GM10266 (cell line): ENCODE measurements around the gene CASK.

Experiments
- DNase-seq: peaks from one replicate; pipeline ENCODE4 v3.0.0; 2012; ENCODE audit errors: extremely low spot score
- TF ChIP-seq, protein P1 (sequence below): IDR thresholded peaks from 2 replicates; pipeline ENCODE4 v1.5.1; 2012; ENCODE audit warnings: mild to moderate bottlenecking, low read depth; ENCODE audit not compliant: control insufficient read depth, insufficient read depth; ENCODE audit errors: missing control alignments

The CASK gene

DNA sequence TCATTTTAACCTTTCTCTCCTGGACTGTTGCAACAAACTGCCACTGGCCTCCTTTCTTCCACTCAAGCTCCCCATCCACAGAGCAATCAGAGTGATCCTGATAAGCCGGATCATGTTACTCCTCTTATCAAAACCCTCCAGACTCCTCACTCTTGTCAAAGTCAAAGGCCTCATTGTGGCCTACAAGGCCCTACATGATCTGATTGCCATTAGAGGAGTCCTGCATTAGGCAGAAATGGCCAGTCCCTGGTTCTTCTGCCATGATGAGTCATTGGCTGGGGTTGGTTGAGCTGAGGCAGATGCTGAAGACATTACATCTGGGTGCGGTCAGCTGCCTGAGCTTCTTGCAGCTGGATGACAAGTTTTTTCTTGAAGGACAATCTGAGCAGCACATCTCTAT lies 32.7 kb upstream of the CASK start:
- no peak for DNase-seq
- TF ChIP-seq, protein P1, sequence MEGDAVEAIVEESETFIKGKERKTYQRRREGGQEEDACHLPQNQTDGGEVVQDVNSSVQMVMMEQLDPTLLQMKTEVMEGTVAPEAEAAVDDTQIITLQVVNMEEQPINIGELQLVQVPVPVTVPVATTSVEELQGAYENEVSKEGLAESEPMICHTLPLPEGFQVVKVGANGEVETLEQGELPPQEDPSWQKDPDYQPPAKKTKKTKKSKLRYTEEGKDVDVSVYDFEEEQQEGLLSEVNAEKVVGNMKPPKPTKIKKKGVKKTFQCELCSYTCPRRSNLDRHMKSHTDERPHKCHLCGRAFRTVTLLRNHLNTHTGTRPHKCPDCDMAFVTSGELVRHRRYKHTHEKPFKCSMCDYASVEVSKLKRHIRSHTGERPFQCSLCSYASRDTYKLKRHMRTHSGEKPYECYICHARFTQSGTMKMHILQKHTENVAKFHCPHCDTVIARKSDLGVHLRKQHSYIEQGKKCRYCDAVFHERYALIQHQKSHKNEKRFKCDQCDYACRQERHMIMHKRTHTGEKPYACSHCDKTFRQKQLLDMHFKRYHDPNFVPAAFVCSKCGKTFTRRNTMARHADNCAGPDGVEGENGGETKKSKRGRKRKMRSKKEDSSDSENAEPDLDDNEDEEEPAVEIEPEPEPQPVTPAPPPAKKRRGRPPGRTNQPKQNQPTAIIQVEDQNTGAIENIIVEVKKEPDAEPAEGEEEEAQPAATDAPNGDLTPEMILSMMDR: no peak

DNA sequence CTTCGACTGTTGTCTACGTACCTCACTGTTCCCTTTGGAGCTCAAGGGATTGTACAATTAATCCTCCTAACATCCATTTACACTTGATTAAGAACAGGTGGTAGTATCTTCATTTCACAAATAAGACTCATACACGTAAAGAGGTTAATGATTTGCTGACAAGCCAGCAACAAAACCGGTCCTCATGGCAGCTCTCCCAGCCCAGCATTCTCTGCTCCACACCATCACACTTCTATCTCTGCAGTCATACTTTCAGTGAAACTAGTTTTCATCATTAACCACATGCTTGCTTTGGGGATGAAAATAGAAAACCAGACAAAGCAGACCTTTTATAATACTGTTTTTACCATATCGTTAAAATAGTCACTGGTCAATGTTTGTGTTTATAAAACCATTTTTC lies 28.7 kb upstream of the CASK start:
- TF ChIP-seq, protein P1: no peak
- DNase-seq: no peak

DNA sequence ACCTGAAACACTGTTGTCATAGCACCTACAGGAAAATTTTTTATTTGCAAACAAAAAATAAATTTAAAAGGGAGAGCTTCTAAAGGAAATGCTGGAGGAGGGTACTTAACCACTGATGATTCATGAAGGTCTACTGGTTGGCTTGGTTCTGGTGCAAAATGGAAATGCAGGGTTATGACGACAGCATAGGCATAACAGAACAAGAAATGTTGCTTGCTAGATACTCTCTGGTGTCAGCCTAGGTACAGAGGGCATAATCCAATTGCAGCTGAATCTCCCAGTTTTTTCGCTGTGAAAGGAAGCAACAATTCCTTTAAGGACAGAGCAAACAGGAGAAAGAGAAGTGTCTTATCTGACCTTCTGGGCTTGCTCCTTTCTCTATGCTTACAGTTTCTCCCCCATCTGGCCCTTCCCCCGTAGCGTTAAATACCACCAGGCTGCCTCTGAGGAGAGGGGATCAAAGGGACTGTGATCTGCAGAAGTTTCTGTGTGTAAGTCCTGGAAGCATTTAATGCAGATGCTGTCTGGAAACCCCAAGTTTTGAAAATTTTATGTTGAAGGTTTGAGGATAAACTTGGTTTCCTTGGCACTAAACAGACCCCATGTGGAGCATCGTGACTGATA lies 23.7 kb upstream of the CASK start:
- TF ChIP-seq, protein P1: no peak

DNA sequence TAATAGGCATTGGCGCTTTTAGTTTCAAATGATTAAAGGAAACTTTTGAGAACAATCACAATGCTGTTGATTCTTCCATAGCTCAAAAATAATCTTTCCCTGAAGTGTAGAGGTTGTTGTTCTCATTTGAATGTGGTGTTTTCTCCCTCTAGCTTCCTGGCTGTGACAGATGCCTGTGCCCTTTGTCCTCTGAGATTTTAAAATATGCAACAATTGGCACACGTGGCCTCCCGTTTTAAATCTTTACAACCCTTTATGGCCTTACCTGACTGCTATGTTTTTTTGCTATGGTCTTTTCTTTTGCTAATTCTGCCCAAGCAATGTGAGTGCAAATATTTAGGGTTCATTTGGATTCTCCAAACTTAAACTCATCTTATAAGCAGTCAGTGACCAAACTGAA lies 22.9 kb upstream of the CASK start:
- DNase-seq: no peak
- TF ChIP-seq, protein P1: no peak

More for the DNA sequence above, 23.7 kb upstream of the CASK start:
- DNase-seq: no peak

DNA sequence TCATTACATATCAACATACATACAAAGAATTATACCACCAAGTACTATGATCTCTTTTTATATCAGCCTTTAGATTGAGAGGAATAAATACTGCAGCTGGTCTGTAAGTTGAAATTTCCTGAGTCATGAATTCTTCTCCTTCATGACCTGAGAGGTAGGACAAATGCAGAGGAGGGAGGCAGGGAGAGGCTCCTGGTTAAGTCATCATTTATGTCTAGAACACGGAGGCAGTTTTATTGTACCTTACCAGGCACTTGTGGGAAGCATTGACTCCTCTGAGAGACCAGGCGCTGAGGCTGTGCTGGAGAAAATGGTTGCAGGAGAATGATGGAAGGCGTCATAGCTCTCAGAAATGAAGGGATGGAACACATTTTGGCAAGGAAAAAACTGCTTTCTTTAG lies 12.5 kb upstream of the CASK start:
- TF ChIP-seq, protein P1: no peak
- no peak for DNase-seq

DNA sequence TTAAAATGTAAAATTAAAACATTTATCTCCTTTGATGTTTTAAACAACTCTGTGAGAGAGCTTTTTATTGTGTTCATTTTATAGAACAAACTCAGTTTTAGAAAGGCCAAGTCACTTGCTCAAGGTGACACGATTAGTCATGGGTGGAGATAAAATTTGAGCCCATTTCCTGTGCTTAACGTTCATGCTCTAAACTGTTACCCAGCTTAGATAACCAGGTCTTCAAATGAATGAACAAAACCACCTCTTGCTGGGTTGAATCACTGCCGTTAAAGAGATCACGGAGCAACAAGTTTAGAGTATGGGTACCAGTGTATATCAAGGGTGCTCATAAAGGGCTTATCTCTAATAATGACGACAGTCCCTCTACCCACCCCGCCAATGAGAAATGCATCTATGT lies 10.2 kb upstream of the CASK start:
- DNase-seq: no peak
- TF ChIP-seq, protein P1: no peak

DNA sequence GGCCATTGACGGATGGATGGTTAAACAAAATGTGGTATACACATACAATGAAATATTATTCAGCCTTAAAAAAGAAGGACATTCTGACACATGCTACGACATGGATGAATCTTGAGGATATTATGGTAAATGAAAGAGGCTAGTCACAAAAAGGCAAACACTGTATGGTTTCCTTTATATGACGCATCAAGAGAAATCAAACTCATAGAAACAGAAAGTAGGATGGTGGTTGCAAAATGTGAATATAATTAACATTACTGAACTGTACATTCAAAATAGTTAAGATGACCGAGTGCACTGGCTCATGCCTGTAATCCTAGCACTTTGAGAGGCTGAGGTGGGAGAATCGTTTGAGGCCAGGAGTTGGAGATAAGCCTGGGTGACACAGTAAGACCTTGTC lies 9.5 kb upstream of the CASK start:
- DNase-seq: no peak

More for the DNA sequence above, 9.5 kb upstream of the CASK start:
- TF ChIP-seq, protein P1: no peak
